ENCODE results near the gene TMEM245.

- TF ChIP-seq RAD21 (IDR thresholded peaks at IDR 0.05; ENCODE audit: low read depth) = no peak
- no peak for TF ChIP-seq SRF (IDR thresholded peaks at IDR 0.05; ENCODE audit: low read depth)
- no peak for TF ChIP-seq CTCF (IDR thresholded peaks at IDR 0.05 in 2 of 3, conservative IDR thresholded peaks at IDR 0.05 in 1 of 3; ENCODE audit: borderline replicate concordance in 1 of 3, insufficient read depth in 1 of 3, low read depth in 2 of 3, low read length in 2 of 3)
- no peak for TF ChIP-seq EZH2phosphoT487 (IDR thresholded peaks at IDR 0.05; ENCODE audit: borderline replicate concordance)
- TF ChIP-seq CEBPB (IDR thresholded peaks at IDR 0.05; ENCODE audit: low read depth) = no peak
- no peak for TF ChIP-seq TCF7L2 (IDR thresholded peaks at IDR 0.05; ENCODE audit: borderline replicate concordance, extremely low read depth, insufficient read depth, insufficient read length)
- no peak for TF ChIP-seq POLR2A (IDR thresholded peaks at IDR 0.05; ENCODE audit: borderline replicate concordance, extremely low read depth, insufficient read depth, insufficient read length)
- TF ChIP-seq, protein P1, sequence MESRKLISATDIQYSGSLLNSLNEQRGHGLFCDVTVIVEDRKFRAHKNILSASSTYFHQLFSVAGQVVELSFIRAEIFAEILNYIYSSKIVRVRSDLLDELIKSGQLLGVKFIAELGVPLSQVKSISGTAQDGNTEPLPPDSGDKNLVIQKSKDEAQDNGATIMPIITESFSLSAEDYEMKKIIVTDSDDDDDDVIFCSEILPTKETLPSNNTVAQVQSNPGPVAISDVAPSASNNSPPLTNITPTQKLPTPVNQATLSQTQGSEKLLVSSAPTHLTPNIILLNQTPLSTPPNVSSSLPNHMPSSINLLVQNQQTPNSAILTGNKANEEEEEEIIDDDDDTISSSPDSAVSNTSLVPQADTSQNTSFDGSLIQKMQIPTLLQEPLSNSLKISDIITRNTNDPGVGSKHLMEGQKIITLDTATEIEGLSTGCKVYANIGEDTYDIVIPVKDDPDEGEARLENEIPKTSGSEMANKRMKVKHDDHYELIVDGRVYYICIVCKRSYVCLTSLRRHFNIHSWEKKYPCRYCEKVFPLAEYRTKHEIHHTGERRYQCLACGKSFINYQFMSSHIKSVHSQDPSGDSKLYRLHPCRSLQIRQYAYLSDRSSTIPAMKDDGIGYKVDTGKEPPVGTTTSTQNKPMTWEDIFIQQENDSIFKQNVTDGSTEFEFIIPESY (IDR thresholded peaks at IDR 0.05; ENCODE audit: extremely low read depth, insufficient replicate concordance, low read length) = no peak
- no peak for TF ChIP-seq MAX (IDR thresholded peaks at IDR 0.05)
These were observed 20.8 kb downstream of the TMEM245 start for GRCh38 chr9:109098960-109099308.
